HepG2 (cell line): ENCODE data around the gene SPRYD4. TPM values are rescaled to one million over a fixed set of nuclear protein-coding genes. Genes with fewer than 3 reads are reported as not detected.

Experiments
- ATAC-seq: fragments of 200-7000 bp; cut with Tn5 transposase; 3 replicates; pipeline ENCODE4 v1.9.1; 2020; ENCODE audit warnings: mild to moderate bottlenecking, moderate library complexity
- BruUV-seq: library from RNA; stranded (reverse); fragments of 400-500 nt; replicated peaks from 2 replicates; lab custom pipeline; 2021; lab: Mats Ljungman, UMichigan
- CTCF ChIA-PET: fragments of 300-600 bp; formaldehyde crosslinking; extraction: SDS; loops from one replicate; lab custom pipeline; 2021; ENCODE audit warnings: low total read pairs, inconsistent platforms, low intra/inter-chr PET ratio; lab: Yijun Ruan, JAX
- POLR2A ChIA-PET: fragments of 350-600 bp; sonication (Branson Sonifier 250); formaldehyde crosslinking; loops from one replicate; lab custom pipeline; 2020; ENCODE audit warnings: antibody characterized with exemption, inconsistent platforms; lab: Yijun Ruan, JAX
- DNase-seq: peaks from one replicate; pipeline ENCODE4 v3.0.0-alpha.2; 2015; ENCODE audit warnings: low spot score
- FAIRE-seq: peaks from 3 replicates; lab custom pipeline; 2011; peaks lifted over from hg19 to GRCh38; lab: Jason Lieb, UNC
- H2AFZ ChIP-seq: one replicate; pipeline ENCODE4 v1.6.1; 2011; ENCODE audit warnings: low read length, inconsistent platforms
- H3K27ac ChIP-seq: fragments of 300-600 bp; 3 replicates; pipeline ENCODE4 v1.8.0; 2011; ENCODE audit warnings: mixed run types, mild to moderate bottlenecking, mixed read lengths, low read length, inconsistent platforms; ENCODE audit not compliant: insufficient read depth; ENCODE audit errors: extremely low read length
- H3K27me3 ChIP-seq, 2 experiments: fragments of 200-600 bp in 1 of 2; 2 replicates in 1 of 2; 3 replicates in 1 of 2; pipeline versions ENCODE4 v1.6.0 to v1.8.0; 2011; ENCODE audit warnings: low read length in 2 of 2, mild to moderate bottlenecking in 2 of 2, moderate library complexity in 2 of 2, inconsistent platforms in 1 of 2; ENCODE audit not compliant: insufficient read depth in 2 of 2, control insufficient read depth in 1 of 2
- H3K36me3 ChIP-seq, 2 experiments: fragments of 200-600 bp in 1 of 2; replicated peaks in 1 of 2; 2 replicates in 1 of 2; 3 replicates in 1 of 2; pipeline versions ENCODE4 v1.5.1 to v1.8.0; 2011; ENCODE audit warnings: low read length in 2 of 2, inconsistent platforms in 1 of 2; ENCODE audit not compliant: insufficient read depth in 2 of 2, control insufficient read depth in 1 of 2
- H3K4me1 ChIP-seq: 2 replicates; pipeline ENCODE4 v1.5.1; 2012; ENCODE audit warnings: low read length, inconsistent platforms; ENCODE audit not compliant: insufficient read depth
- H3K4me2 ChIP-seq: 2 replicates; pipeline ENCODE4 v1.6.0; 2011; ENCODE audit warnings: low read depth, low read length, inconsistent platforms
- H3K4me3 ChIP-seq, 3 experiments: fragments of 200-600 bp in 1 of 3; sonication (generic), shearing (Covaris generic) in 1 of 3; replicated peaks in 1 of 3; 2 replicates each; pipeline ENCODE4 v1.5.1; 2011 to 2016; ENCODE audit warnings: low read length in 3 of 3, inconsistent platforms in 2 of 3, low read depth in 2 of 3, mild to moderate bottlenecking in 2 of 3, control low read depth in 1 of 3, mixed read lengths in 1 of 3; ENCODE audit not compliant: insufficient read depth in 1 of 3
- H3K79me2 ChIP-seq: one replicate; pipeline ENCODE4 v1.6.1; 2011; ENCODE audit warnings: low read length, inconsistent platforms; ENCODE audit not compliant: insufficient read depth
- H3K9ac ChIP-seq: 2 replicates; pipeline ENCODE4 v1.6.0; 2011; ENCODE audit warnings: mild to moderate bottlenecking, low read depth, low read length, inconsistent platforms; ENCODE audit not compliant: insufficient read depth
- H3K9me3 ChIP-seq: 2 replicates; pipeline ENCODE4 v1.5.1; 2012; ENCODE audit warnings: mild to moderate bottlenecking, low read length
- H4K20me1 ChIP-seq: 2 replicates; pipeline ENCODE4 v1.6.0; 2011; ENCODE audit warnings: inconsistent platforms, mild to moderate bottlenecking, low read length, moderate library complexity; ENCODE audit not compliant: insufficient read depth
- FOSL1 ChIP-seq: sonication (generic); formaldehyde crosslinking; IDR thresholded peaks from 2 replicates; pipeline ENCODE4 v1.9.0; 2021; ENCODE audit warnings: missing genetic modification reagents, borderline replicate concordance
- KDM6A ChIP-seq: IDR thresholded peaks from 2 replicates; pipeline ENCODE4 v1.6.1; 2016; ENCODE audit warnings: low read depth
- MTF2 ChIP-seq: sonication (generic); formaldehyde crosslinking; IDR thresholded peaks from 2 replicates; pipeline ENCODE4 v1.5.0; 2020; ENCODE audit warnings: missing genetic modification reagents, borderline replicate concordance
- NFIC ChIP-seq: IDR thresholded peaks from 2 replicates; pipeline ENCODE4 v1.6.1; 2012; ENCODE audit warnings: mild to moderate bottlenecking, low read length, inconsistent platforms
- NONO ChIP-seq, 2 experiments: fragments of 450-650 bp in 1 of 2; sonication (generic) in 1 of 2; formaldehyde crosslinking in 1 of 2; IDR thresholded peaks in 1 of 2; conservative IDR thresholded peaks in 1 of 2; 2 replicates each; pipeline versions ENCODE4 v1.6.1 to v1.8.0; 2017 to 2022; ENCODE audit warnings: mild to moderate bottlenecking in 1 of 2, missing genetic modification reagents in 1 of 2, moderate library complexity in 1 of 2
- TAF15 ChIP-seq: fragments of 200-400 bp; formaldehyde crosslinking; IDR thresholded peaks from one replicate; pipeline ENCODE4 v1.6.1; 2018; ENCODE audit warnings: mild to moderate bottlenecking, low read depth, low read length; ENCODE audit not compliant: poor library complexity, severe bottlenecking
- TEAD2 ChIP-seq: sonication (generic); formaldehyde crosslinking; IDR thresholded peaks from 2 replicates; pipeline ENCODE4 v1.9.0; 2021; ENCODE audit warnings: missing genetic modification reagents
- ZFP1 ChIP-seq: IDR thresholded peaks from 2 replicates; pipeline ENCODE4 v1.6.1; 2016
- ZNF567 ChIP-seq: sonication (generic); formaldehyde crosslinking; IDR thresholded peaks from 2 replicates; pipeline ENCODE4 v1.8.1; 2023; ENCODE audit warnings: mild to moderate bottlenecking, missing genetic modification reagents, borderline replicate concordance
- ZNF713 ChIP-seq: sonication (generic); formaldehyde crosslinking; IDR thresholded peaks from 2 replicates; pipeline ENCODE4 v1.4.0; 2020; ENCODE audit warnings: mild to moderate bottlenecking, missing genetic modification reagents
- ZNF724P ChIP-seq: sonication (generic); formaldehyde crosslinking; IDR thresholded peaks from 2 replicates; pipeline ENCODE4 v1.8.0; 2022; ENCODE audit warnings: missing genetic modification reagents, borderline replicate concordance
- WGBS: methylation state at CpG from one replicate; pipeline ENCODE4 v1.1.6; 2017; ENCODE audit warnings: low lambda C conversion rate; 5-methylcytosine and 5-hydroxymethylcytosine counted together
- in situ Hi-C: cut with HindIII; loops from 2 replicates; pipeline ENCODE4 v1.10.0; 2017; ENCODE audit warnings: low pct_unique_long_range_greater_than_20kb; ENCODE audit not compliant: extremely low pct_ligation_motif_present
- intact Hi-C: fragments of 100-400 bp; cut with micrococcal nuclease; formaldehyde crosslinking; loops from one replicate; pipeline ENCODE4 v1.10.0; 2022; ENCODE audit not compliant: unreplicated experiment
- polyA plus RNA-seq, 8 experiments: library from polyadenylated mRNA; depleted of rRNA in 3 of 8; stranded (reverse) in 7 of 8; unstranded in 1 of 8; fragments of >200 nt; fragmentation: Illumina TruSeq in 4 of 8; extraction: Trizol in 4 of 8; gene quantifications; 2 replicates each; pipeline versions ENCODE4 v1.2.1 to v1.2.3, GENCODE V29; 2011 to 2016; ENCODE audit warnings: low read depth in 4 of 8, missing spikeins in 1 of 8, mixed read lengths in 1 of 8; ENCODE audit not compliant: insufficient read depth in 1 of 8
- total RNA-seq, 5 experiments: library from RNA; depleted of rRNA; stranded (reverse); fragments of >200 nt; fragmentation: Illumina TruSeq; extraction: Trizol; gene quantifications; 2 replicates each; pipeline ENCODE4 v1.2.3, GENCODE V29; 2016; ENCODE audit warnings: low read depth in 1 of 5
- TF ChIP-seq, protein P1 (sequence below): sonication (generic); formaldehyde crosslinking; IDR thresholded peaks from 2 replicates; pipeline ENCODE4 v1.4.0; 2020; ENCODE audit warnings: missing genetic modification reagents, mild to moderate bottlenecking, borderline replicate concordance
- TF ChIP-seq, protein P2 (sequence below), 2 experiments: sonication (generic) in 1 of 2; formaldehyde crosslinking in 1 of 2; IDR thresholded peaks; 2 replicates each; pipeline versions ENCODE4 v1.5.1 to v1.6.1; 2011 to 2020; ENCODE audit warnings: borderline replicate concordance in 1 of 2, low read depth in 1 of 2, low read length in 1 of 2, mild to moderate bottlenecking in 1 of 2, missing genetic modification reagents in 1 of 2, moderate library complexity in 1 of 2

The SPRYD4 gene
- total and polyA plus RNA-seq, 2 of the 13 experiments (the other 11 are each of a cell fraction or from before 2014, with no cell fraction given) = 3.9 to 4.5 TPM

DNA sequence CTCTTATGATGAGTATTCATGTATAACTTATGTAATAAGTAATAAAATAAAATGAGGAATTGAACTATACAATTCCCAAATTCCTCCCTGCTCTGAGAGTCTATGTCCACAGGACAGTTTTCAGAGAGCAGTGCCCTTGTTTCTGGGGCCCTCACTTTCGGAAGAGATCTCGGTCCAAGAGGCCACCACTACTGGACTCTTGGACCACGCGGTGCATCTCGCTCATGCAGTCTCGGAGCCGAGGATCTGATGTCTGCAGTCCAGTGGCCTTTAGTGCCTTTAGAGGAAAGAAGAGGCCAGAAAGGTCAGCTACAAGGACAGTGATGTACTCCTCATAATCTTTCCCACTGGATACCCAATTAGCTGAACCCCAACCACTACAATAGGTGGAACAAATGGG, 11.2 kb downstream of the SPRYD4 start:
- Histone ChIP-seq H3K27me3 (no peaks in the 10 kb centered on the region), H4K20me1 (no peaks in the 10 kb centered on the region), H3K79me2 (no peaks in the 10 kb centered on the region), H3K4me1 (peaks cover 16% of the 10 kb centered on the region), H3K9me3 (no peaks in the 10 kb centered on the region), H3K36me3 (peaks cover 0 to 1% of the 10 kb centered on the region in 2 experiments; a peak in 2 of 5 replicates), H3K4me2 (no peak overlapping the region), H3K9ac (no peak overlapping the region), H3K27ac (no peak overlapping the region), H3K4me3 (no peak overlapping the region), H2AFZ (no peak overlapping the region)
- FAIRE-seq (no peak), DNase-seq (no peak), ATAC-seq (no peak)
- TF ChIP-seq NONO (IDR thresholded peaks at IDR 0.05) = no peak
- no peak for TF ChIP-seq NONO (CRISPR knock-in tag; conservative IDR thresholded peaks at IDR 0.05)
- no peak for TF ChIP-seq TAF15
- TF ChIP-seq MTF2 = no peak
- TF ChIP-seq KDM6A (CRISPR knock-in tag) = no peak
- no peak for TF ChIP-seq ZNF713 (CRISPR knock-in tag)
- no peak for TF ChIP-seq ZNF724P (CRISPR knock-in tag)
- TF ChIP-seq ZNF567 (CRISPR knock-in tag) = no peak
- TF ChIP-seq NFIC = no peak
- TF ChIP-seq, protein P1, sequence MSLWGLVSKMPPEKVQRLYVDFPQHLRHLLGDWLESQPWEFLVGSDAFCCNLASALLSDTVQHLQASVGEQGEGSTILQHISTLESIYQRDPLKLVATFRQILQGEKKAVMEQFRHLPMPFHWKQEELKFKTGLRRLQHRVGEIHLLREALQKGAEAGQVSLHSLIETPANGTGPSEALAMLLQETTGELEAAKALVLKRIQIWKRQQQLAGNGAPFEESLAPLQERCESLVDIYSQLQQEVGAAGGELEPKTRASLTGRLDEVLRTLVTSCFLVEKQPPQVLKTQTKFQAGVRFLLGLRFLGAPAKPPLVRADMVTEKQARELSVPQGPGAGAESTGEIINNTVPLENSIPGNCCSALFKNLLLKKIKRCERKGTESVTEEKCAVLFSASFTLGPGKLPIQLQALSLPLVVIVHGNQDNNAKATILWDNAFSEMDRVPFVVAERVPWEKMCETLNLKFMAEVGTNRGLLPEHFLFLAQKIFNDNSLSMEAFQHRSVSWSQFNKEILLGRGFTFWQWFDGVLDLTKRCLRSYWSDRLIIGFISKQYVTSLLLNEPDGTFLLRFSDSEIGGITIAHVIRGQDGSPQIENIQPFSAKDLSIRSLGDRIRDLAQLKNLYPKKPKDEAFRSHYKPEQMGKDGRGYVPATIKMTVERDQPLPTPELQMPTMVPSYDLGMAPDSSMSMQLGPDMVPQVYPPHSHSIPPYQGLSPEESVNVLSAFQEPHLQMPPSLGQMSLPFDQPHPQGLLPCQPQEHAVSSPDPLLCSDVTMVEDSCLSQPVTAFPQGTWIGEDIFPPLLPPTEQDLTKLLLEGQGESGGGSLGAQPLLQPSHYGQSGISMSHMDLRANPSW (CRISPR knock-in tag) = no peak
- TF ChIP-seq, protein P2, sequence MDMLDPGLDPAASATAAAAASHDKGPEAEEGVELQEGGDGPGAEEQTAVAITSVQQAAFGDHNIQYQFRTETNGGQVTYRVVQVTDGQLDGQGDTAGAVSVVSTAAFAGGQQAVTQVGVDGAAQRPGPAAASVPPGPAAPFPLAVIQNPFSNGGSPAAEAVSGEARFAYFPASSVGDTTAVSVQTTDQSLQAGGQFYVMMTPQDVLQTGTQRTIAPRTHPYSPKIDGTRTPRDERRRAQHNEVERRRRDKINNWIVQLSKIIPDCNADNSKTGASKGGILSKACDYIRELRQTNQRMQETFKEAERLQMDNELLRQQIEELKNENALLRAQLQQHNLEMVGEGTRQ (IDR thresholded peaks at IDR 0.05; ENCODE audit: low read depth, low read length) = no peak
- TF ChIP-seq, protein P2 (CRISPR knock-in tag; IDR thresholded peaks at IDR 0.05; ENCODE audit: borderline replicate concordance) = no peak
- no peak for TF ChIP-seq FOSL1
- no peak for TF ChIP-seq ZFP1
- TF ChIP-seq TEAD2 = no peak
- CTCF ChIA-PET = no interaction called here
- no TSS peak for BruUV-seq
- intact Hi-C loops = no loop called here
- 94% methylated on average over 6 of the region's 7 CpGs for WGBS
- POLR2A ChIA-PET = interaction anchor here (0.6 kb wide), 1 partner anchor 112 kb away, joined by 3 read pairs; no protein-coding TSS in a partner anchor
- in situ Hi-C loops = no loop called here
